ENCODE measurements around the gene SLC25A14.

SLC25A14 gene, protein sequence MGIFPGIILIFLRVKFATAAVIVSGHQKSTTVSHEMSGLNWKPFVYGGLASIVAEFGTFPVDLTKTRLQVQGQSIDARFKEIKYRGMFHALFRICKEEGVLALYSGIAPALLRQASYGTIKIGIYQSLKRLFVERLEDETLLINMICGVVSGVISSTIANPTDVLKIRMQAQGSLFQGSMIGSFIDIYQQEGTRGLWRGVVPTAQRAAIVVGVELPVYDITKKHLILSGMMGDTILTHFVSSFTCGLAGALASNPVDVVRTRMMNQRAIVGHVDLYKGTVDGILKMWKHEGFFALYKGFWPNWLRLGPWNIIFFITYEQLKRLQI

DNA sequence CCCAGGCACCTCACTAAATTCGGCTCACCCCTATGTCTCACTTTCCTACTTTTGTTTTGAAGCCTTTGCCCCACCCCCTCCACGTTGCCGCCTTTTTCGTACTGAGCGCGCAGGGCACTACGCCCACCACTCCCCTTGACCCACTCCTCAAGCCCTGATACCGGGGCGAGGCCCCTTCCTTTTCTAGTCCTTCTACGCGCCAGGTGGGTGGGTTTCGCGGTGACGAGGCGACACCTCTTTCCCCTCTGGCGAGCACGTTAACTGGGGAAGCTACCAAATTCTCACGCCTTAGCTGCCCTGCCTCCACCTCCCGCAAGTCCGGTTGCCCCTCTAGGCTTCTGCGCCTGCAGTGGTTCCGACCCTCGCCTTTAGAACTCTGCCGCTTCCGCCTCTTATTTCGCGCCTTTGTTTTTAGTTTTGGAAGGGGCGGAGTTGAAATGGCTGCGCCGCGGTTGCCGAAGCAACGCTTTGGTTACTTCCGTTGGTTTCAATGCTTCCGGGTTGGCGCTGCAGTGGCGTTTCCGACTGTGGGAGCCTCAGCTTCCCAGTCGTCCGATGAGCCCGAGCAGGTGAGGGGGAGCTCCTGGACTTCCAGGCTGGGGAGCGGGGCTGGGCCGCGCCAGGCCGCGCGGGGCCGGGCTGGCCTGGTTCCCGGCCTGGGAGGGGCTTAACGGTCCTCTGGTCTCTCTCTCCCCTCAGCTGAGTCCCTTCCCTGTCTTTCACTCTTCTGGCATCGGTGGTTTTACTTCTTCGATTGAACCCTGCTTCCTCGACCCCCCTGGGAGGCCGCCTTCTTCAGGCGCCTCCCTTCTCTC, at the start of gene SLC25A14:
SLC25A14 (plus strand) TSS at position 512 of the 815 bp plus-strand sequence. CDS start 360 bp downstream, outside the sequence.
- TF ChIP-seq, protein P1, sequence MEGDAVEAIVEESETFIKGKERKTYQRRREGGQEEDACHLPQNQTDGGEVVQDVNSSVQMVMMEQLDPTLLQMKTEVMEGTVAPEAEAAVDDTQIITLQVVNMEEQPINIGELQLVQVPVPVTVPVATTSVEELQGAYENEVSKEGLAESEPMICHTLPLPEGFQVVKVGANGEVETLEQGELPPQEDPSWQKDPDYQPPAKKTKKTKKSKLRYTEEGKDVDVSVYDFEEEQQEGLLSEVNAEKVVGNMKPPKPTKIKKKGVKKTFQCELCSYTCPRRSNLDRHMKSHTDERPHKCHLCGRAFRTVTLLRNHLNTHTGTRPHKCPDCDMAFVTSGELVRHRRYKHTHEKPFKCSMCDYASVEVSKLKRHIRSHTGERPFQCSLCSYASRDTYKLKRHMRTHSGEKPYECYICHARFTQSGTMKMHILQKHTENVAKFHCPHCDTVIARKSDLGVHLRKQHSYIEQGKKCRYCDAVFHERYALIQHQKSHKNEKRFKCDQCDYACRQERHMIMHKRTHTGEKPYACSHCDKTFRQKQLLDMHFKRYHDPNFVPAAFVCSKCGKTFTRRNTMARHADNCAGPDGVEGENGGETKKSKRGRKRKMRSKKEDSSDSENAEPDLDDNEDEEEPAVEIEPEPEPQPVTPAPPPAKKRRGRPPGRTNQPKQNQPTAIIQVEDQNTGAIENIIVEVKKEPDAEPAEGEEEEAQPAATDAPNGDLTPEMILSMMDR (IDR thresholded peaks at IDR 0.05): no peak
- no peaks in the 10 kb centered on the region for H3K27me3 ChIP-seq
- no peaks in the 10 kb centered on the region for H3K36me3 ChIP-seq
- H3K9me3 ChIP-seq: no peaks in the 10 kb centered on the region
- H3K27ac ChIP-seq: peak within 1 kb of the TSS; percentile 69
- H3K4me1 ChIP-seq (ENCODE audit: control insufficient read depth in 1 of 2, insufficient read depth in 1 of 2, low read depth in 1 of 2, low read length in 1 of 2): peaks cover 4 to 11% of the 10 kb centered on the region in 2 experiments
- peak within 1 kb of the TSS; percentile 67 to 80 for H3K4me3 ChIP-seq (ENCODE audit: low read depth in 1 of 2, low read length in 1 of 2)

DNA sequence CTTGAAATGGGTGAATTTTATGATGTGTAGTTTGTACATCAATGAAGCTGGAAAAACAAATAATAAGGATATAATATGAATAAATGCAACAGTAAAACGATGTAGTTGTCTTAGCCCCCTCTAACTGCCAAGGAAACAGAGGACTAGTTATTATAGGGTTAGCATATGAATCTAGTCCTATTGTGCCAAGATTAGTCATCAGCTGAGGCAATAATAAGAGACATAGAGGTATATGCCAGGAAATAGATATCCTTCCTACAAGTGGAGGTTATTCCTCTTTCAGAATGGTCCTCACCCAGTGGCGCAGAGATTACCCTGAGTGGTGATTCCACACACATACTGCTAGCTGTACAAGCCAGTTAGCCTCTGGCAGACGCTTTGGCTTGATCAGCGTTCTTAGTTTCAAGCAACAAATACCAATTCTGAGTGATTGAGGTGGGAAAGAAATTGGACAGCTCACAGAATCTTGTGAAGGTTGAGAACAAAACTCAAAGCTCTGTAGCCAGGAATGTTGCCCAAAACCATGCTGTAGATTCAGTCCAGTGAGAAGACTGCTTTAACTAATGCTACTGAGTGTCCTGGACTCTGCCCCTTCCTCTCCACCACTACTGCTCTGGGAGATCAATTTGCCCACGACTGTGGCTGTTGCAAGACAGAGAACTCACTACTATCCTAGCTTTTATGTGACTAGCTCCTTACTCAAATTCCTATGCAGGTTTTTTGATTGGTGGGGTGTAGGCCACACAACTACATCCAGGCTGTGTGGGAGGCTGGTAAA, 44.0 kb upstream of the SLC25A14 start:
- H3K27me3 ChIP-seq: no peaks in the 10 kb centered on the region
- TF ChIP-seq, protein P1 (IDR thresholded peaks at IDR 0.05): no peak
- H3K36me3 ChIP-seq: no peaks in the 10 kb centered on the region
- no peak overlapping the region for H3K27ac ChIP-seq
- no peaks in the 10 kb centered on the region for H3K9me3 ChIP-seq
- H3K4me1 ChIP-seq (ENCODE audit: control insufficient read depth in 1 of 2, insufficient read depth in 1 of 2, low read depth in 1 of 2, low read length in 1 of 2): no peaks in the 10 kb centered on the region
- H3K4me3 ChIP-seq (ENCODE audit: low read depth in 1 of 2, low read length in 1 of 2): no peak overlapping the region

DNA sequence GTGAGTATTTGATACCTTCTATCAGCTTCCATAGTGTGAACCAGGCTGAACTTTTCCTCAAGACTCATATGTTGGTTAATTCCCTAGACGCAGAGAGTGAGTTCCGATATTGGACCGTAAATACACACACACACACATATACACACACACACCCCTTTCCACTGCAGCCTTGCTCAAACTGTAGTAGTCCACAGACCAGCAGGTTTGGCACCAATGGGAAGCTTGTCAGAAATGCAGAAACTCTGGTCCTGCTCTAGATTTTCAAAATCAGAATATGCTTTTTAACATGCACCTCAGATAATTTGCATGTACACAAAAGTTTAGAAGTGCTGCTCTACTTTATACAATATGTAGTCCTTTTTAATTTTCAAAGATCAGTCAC, 43.4 kb upstream of the SLC25A14 start:
- Histone ChIP-seq H3K9me3 (no peaks in the 10 kb centered on the region), H3K27me3 (no peaks in the 10 kb centered on the region), H3K36me3 (no peaks in the 10 kb centered on the region), H3K4me1 (ENCODE audit: control insufficient read depth in 1 of 2, insufficient read depth in 1 of 2, low read depth in 1 of 2, low read length in 1 of 2) (no peaks in the 10 kb centered on the region), H3K27ac (no peak overlapping the region), H3K4me3 (ENCODE audit: low read depth in 1 of 2, low read length in 1 of 2) (no peak overlapping the region)
- TF ChIP-seq, protein P1 (IDR thresholded peaks at IDR 0.05): no peak

DNA sequence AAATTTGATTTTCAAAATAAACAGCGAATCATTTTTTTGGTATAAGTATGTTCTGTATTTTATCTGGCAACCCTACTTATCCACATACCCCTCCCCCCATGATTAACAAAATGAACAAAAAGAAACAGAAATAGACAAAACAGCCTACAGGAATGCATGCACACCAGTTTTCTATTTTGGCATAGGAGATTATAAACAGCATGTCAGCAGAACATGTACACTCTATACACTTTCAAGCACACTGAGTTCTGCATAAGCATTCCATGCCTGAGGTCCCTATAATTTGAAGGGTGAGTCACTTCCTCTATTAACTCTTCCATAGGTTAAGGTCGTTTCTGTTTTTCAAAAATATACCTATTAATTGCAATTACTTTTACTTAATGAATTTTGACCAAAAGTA, 43.0 kb upstream of the SLC25A14 start:
- H3K4me1 ChIP-seq (ENCODE audit: control insufficient read depth in 1 of 2, insufficient read depth in 1 of 2, low read depth in 1 of 2, low read length in 1 of 2): no peaks in the 10 kb centered on the region
- H3K36me3 ChIP-seq: no peaks in the 10 kb centered on the region
- no peak overlapping the region for H3K27ac ChIP-seq
- TF ChIP-seq, protein P1 (IDR thresholded peaks at IDR 0.05): no peak
- no peaks in the 10 kb centered on the region for H3K9me3 ChIP-seq
- no peaks in the 10 kb centered on the region for H3K27me3 ChIP-seq
- no peak overlapping the region for H3K4me3 ChIP-seq (ENCODE audit: low read depth in 1 of 2, low read length in 1 of 2)

DNA sequence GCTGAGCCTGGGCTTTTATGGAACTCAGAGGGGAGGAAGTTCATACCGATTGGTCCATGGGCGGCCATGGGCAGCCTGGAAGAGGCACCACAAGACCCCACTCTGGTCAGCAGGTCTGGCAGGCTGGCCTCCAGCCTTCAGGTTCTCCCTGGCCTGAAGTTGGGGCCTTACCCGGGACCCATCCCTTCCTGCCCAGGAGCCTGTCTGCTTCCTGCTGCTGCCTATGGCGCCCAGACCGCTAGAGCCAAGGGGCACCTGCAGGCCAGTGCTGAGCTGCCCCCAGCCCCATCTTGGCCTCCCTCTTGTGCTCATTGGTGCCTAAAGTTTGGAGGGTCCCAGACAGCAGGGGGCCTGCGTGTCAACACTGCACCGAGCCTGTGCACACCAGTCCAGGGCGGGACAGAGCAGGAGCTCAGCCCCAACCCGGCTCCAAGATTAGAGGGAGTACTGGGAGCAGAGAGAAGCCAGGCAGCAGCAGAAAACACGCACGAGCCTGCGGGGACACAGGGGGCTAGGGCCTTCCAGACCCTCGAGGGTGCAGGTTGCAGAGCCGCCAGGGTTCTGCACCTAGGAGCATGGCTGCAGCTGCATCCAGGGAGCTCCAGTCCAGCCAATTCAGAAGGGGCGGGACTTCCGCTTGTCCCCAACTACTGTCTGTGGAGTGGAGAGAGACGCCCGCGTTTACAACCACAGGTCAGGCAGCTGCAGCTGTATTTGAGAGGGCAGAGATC, 40.3 kb upstream of the SLC25A14 start:
- no peaks in the 10 kb centered on the region for H3K9me3 ChIP-seq
- no peaks in the 10 kb centered on the region for H3K36me3 ChIP-seq
- H3K4me3 ChIP-seq (ENCODE audit: low read depth in 1 of 2, low read length in 1 of 2): no peak overlapping the region
- H3K4me1 ChIP-seq (ENCODE audit: control insufficient read depth in 1 of 2, insufficient read depth in 1 of 2, low read depth in 1 of 2, low read length in 1 of 2): no peaks in the 10 kb centered on the region
- no peak overlapping the region for H3K27ac ChIP-seq
- no peaks in the 10 kb centered on the region for H3K27me3 ChIP-seq
- TF ChIP-seq, protein P1 (IDR thresholded peaks at IDR 0.05): no peak

Measured in neutrophil (primary cell).